ENCODE results near the gene LRFN5. TPM values are rescaled to one million over a fixed set of nuclear protein-coding genes. Genes with fewer than 3 reads are reported as not detected.
"Not testable (repeated sequence)": the region's sequence is repeated elsewhere in the genome, so short reads cannot be mapped to it uniquely, and the experiment has no call there.

LRFN5 gene
- total RNA-seq, 1 experiment from 2014 or later, result not detected

GRCh38 chr14:41859336-41859735 is 252.7 kb downstream of the LRFN5 start:
- no peaks in the 10 kb centered on the region for H3K27me3 ChIP-seq (replicated peaks)
- no peak overlapping the region for H3K27ac ChIP-seq
- H3K4me1 ChIP-seq (replicated peaks), result no peaks in the 10 kb centered on the region
- H3K36me3 ChIP-seq, result no peaks in the 10 kb centered on the region
- H3K4me3 ChIP-seq, result no peak overlapping the region
- no peak for DNase-seq (ENCODE audit: low read depth in 1 of 2, low spot score in 2 of 2)
- no peaks in the 10 kb centered on the region for H3K9me3 ChIP-seq (replicated peaks)

GRCh38 chr14:41860586-41860985 is 253.9 kb downstream of the LRFN5 start:
- no peak overlapping the region for H3K27ac ChIP-seq
- no peak for DNase-seq (ENCODE audit: low read depth in 1 of 2, low spot score in 2 of 2)
- no peaks in the 10 kb centered on the region for H3K4me1 ChIP-seq (replicated peaks)
- H3K27me3 ChIP-seq (replicated peaks), result no peaks in the 10 kb centered on the region
- H3K9me3 ChIP-seq (replicated peaks), result no peaks in the 10 kb centered on the region
- H3K36me3 ChIP-seq, result no peaks in the 10 kb centered on the region
- H3K4me3 ChIP-seq, result no peak overlapping the region

GRCh38 chr14:41865894-41866293 is 259.2 kb downstream of the LRFN5 start:
- no peaks in the 10 kb centered on the region for H3K27me3 ChIP-seq (replicated peaks)
- H3K9me3 ChIP-seq (replicated peaks), result no peaks in the 10 kb centered on the region
- no peak for DNase-seq (ENCODE audit: low read depth in 1 of 2, low spot score in 2 of 2)
- no peak overlapping the region for H3K27ac ChIP-seq
- no peaks in the 10 kb centered on the region for H3K4me1 ChIP-seq (replicated peaks)
- H3K36me3 ChIP-seq, result no peaks in the 10 kb centered on the region
- no peak overlapping the region for H3K4me3 ChIP-seq

GRCh38 chr14:41868396-41868795 is 261.7 kb downstream of the LRFN5 start:
- Histone ChIP-seq H3K27ac (no peak overlapping the region), H3K9me3 (replicated peaks) (no peaks in the 10 kb centered on the region), H3K27me3 (replicated peaks) (no peaks in the 10 kb centered on the region), H3K4me1 (replicated peaks) (no peaks in the 10 kb centered on the region), H3K36me3 (no peaks in the 10 kb centered on the region), H3K4me3 (no peak overlapping the region)
- no peak for DNase-seq (ENCODE audit: low read depth in 1 of 2, low spot score in 2 of 2)

GRCh38 chr14:41872931-41873685 is 266.4 kb downstream of the LRFN5 start:
- no peak overlapping the region for H3K4me3 ChIP-seq
- no peaks in the 10 kb centered on the region for H3K9me3 ChIP-seq (replicated peaks)
- no peak for DNase-seq (ENCODE audit: low read depth in 1 of 2, low spot score in 2 of 2)
- no peaks in the 10 kb centered on the region for H3K27me3 ChIP-seq (replicated peaks)
- H3K27ac ChIP-seq, result no peak overlapping the region
- H3K36me3 ChIP-seq, result no peaks in the 10 kb centered on the region
- H3K4me1 ChIP-seq (replicated peaks), result no peaks in the 10 kb centered on the region

- H3K27ac ChIP-seq, result no peak overlapping the region
These were observed 267.1 kb downstream of the LRFN5 start for GRCh38 chr14:41873686-41874317.

GRCh38 chr14:41875116-41875515 is 268.4 kb downstream of the LRFN5 start:
- H3K27me3 ChIP-seq (replicated peaks), result no peaks in the 10 kb centered on the region
- no peaks in the 10 kb centered on the region for H3K4me1 ChIP-seq (replicated peaks)
- no peak overlapping the region for H3K27ac ChIP-seq
- no peaks in the 10 kb centered on the region for H3K9me3 ChIP-seq (replicated peaks)
- H3K36me3 ChIP-seq, result no peaks in the 10 kb centered on the region
- no peak for DNase-seq (ENCODE audit: low read depth in 1 of 2, low spot score in 2 of 2)
- no peak overlapping the region for H3K4me3 ChIP-seq

More at GRCh38 chr14:41873686-41874317, 267.1 kb downstream of the LRFN5 start:
- H3K36me3 ChIP-seq, result no peaks in the 10 kb centered on the region
- no peak for DNase-seq (ENCODE audit: low read depth in 1 of 2, low spot score in 2 of 2)
- H3K27me3 ChIP-seq (replicated peaks), result no peaks in the 10 kb centered on the region
- H3K9me3 ChIP-seq (replicated peaks), result no peaks in the 10 kb centered on the region
- no peak overlapping the region for H3K4me3 ChIP-seq
- H3K4me1 ChIP-seq (replicated peaks), result no peaks in the 10 kb centered on the region

- H3K36me3 ChIP-seq, result no peaks in the 10 kb centered on the region
- no peaks in the 10 kb centered on the region for H3K4me1 ChIP-seq (replicated peaks)
- no peak overlapping the region for H3K27ac ChIP-seq
- DNase-seq (ENCODE audit: low read depth in 1 of 2, low spot score in 2 of 2), result no peak
- H3K9me3 ChIP-seq (replicated peaks), result no peaks in the 10 kb centered on the region
- H3K4me3 ChIP-seq, result no peak overlapping the region
- H3K27me3 ChIP-seq (replicated peaks), result no peaks in the 10 kb centered on the region
These were observed 271.6 kb downstream of the LRFN5 start for GRCh38 chr14:41878321-41878720.

GRCh38 chr14:41891624-41892023 is 284.9 kb downstream of the LRFN5 start:
- no peak overlapping the region for H3K4me3 ChIP-seq
- no peaks in the 10 kb centered on the region for H3K9me3 ChIP-seq (replicated peaks)
- no peak overlapping the region for H3K27ac ChIP-seq
- no peaks in the 10 kb centered on the region for H3K27me3 ChIP-seq (replicated peaks)
- H3K36me3 ChIP-seq, result no peaks in the 10 kb centered on the region
- no peak for DNase-seq (ENCODE audit: low read depth in 1 of 2, low spot score in 2 of 2)
- no peaks in the 10 kb centered on the region for H3K4me1 ChIP-seq (replicated peaks)

- H3K9me3 ChIP-seq (replicated peaks), result no peaks in the 10 kb centered on the region
- no peak for DNase-seq (ENCODE audit: low read depth in 1 of 2, low spot score in 2 of 2)
- no peak overlapping the region for H3K4me3 ChIP-seq
- H3K36me3 ChIP-seq, result no peaks in the 10 kb centered on the region
- no peaks in the 10 kb centered on the region for H3K27me3 ChIP-seq (replicated peaks)
- H3K27ac ChIP-seq, result no peak overlapping the region
- H3K4me1 ChIP-seq (replicated peaks), result no peaks in the 10 kb centered on the region
These were observed 292.7 kb downstream of the LRFN5 start for GRCh38 chr14:41899416-41899815.

GRCh38 chr14:41900644-41901043 is 294.0 kb downstream of the LRFN5 start:
- no peaks in the 10 kb centered on the region for H3K27me3 ChIP-seq (replicated peaks)
- H3K9me3 ChIP-seq (replicated peaks), result no peaks in the 10 kb centered on the region
- no peaks in the 10 kb centered on the region for H3K36me3 ChIP-seq
- no peak overlapping the region for H3K4me3 ChIP-seq
- no peaks in the 10 kb centered on the region for H3K4me1 ChIP-seq (replicated peaks)
- no peak for DNase-seq (ENCODE audit: low read depth in 1 of 2, low spot score in 2 of 2)
- no peak overlapping the region for H3K27ac ChIP-seq

- no peak overlapping the region for H3K27ac ChIP-seq
- DNase-seq (ENCODE audit: low read depth in 1 of 2, low spot score in 2 of 2), result no peak
- no peaks in the 10 kb centered on the region for H3K36me3 ChIP-seq
- no peaks in the 10 kb centered on the region for H3K27me3 ChIP-seq (replicated peaks)
- H3K4me1 ChIP-seq (replicated peaks), result no peaks in the 10 kb centered on the region
- no peaks in the 10 kb centered on the region for H3K9me3 ChIP-seq (replicated peaks)
- no peak overlapping the region for H3K4me3 ChIP-seq
These were observed 294.4 kb downstream of the LRFN5 start for GRCh38 chr14:41901089-41901488.

- Histone ChIP-seq H3K27me3 (replicated peaks) (no peaks in the 10 kb centered on the region), H3K27ac (no peak overlapping the region), H3K4me1 (replicated peaks) (no peaks in the 10 kb centered on the region), H3K9me3 (replicated peaks) (no peaks in the 10 kb centered on the region), H3K4me3 (no peak overlapping the region), H3K36me3 (no peaks in the 10 kb centered on the region)
- DNase-seq (ENCODE audit: low read depth in 1 of 2, low spot score in 2 of 2), result no peak
These were observed 298.8 kb downstream of the LRFN5 start for GRCh38 chr14:41905394-41905964.

- H3K9me3 ChIP-seq (replicated peaks); H3K4me3 ChIP-seq; H3K27ac ChIP-seq; H3K4me1 ChIP-seq (replicated peaks); DNase-seq (ENCODE audit: low read depth in 1 of 2, low spot score in 2 of 2); H3K36me3 ChIP-seq; H3K27me3 ChIP-seq (replicated peaks): not testable (repeated sequence)
These were observed 304.5 kb downstream of the LRFN5 start for GRCh38 chr14:41911155-41911554.

Measured in SJSA1 (cell line).